ENCODE results near the gene MCEMP1. TPM values are rescaled to one million over a fixed set of nuclear protein-coding genes. Genes with fewer than 3 reads are reported as not detected.
A peak's percentile ranks its signal among the peaks of the same experiment; 100 is the strongest.

The MCEMP1 gene
- total RNA-seq, 3 donors from 2014 or later, result 1.0 to 2.4 TPM; not detected in 1

GRCh38 chr19:7704280-7705060 is 27.6 kb downstream of the MCEMP1 start:
- no peak overlapping the region for H3K27ac ChIP-seq
- no peak overlapping the region for H3K4me3 ChIP-seq
- H3K9me3 ChIP-seq, result no peaks in the 10 kb centered on the region
- intact Hi-C loops (cut with DNase I; ENCODE audit: low total_unique reads), result no loop called here
- no peak for DNase-seq (ENCODE audit: low spot score in 2 of 2)
- TF ChIP-seq POLR2AphosphoS5 (IDR thresholded peaks at IDR 0.05) (no peak), CTCF (IDR thresholded peaks at IDR 0.05) (no peak), POLR2A (IDR thresholded peaks at IDR 0.05) (no peak)
- H3K27me3 ChIP-seq, result peaks cover 0 to 30% of the 10 kb centered on the region in 2 donors
- no peaks in the 10 kb centered on the region for H3K36me3 ChIP-seq
- no peaks in the 10 kb centered on the region for H3K4me1 ChIP-seq

DNA sequence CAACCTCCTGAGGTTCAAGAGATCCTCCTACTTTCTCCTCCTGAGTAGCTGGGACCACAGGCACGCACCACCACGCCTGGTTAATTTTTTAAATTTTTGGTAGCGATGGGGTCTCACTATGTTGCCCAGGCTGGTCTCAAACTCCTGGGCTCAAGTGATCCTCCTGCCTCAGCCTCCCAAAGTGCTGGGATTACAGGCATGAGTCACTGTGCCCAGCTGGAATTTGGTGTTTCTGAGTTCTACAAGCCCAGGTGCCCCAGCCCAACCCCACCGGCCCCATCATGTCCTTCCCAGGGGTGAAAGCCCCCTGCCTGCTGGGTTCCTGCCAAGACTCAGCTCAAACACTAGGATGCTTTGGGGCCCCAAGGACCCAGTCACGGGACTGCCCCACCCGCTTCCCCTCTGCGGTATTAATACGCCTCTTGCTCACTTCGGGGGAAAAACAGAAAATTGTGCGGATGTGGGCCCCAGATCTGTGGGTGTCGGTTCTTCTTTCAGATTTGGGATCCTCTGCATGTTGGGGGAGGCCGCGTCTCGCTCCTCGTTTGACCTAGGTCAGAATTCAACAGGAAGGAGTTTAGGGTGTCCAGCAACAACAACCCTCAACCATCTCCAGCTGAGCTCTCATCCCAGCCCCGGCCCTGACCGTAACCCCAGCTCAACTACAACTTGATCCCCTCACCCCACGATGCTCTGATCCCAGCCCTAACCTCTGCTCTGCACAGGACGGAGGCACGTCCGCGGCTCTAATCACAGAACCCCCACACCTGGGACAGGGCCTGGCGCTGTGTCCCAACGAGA is 28.7 kb downstream of the MCEMP1 start:
- DNase-seq (ENCODE audit: low spot score in 2 of 2), result peak in 1 of 2 donors; percentile 18
- TF ChIP-seq POLR2A (IDR thresholded peaks at IDR 0.05) (no peak), CTCF (IDR thresholded peaks at IDR 0.05) (no peak), POLR2AphosphoS5 (IDR thresholded peaks at IDR 0.05) (no peak)
- H3K9me3 ChIP-seq, result no peaks in the 10 kb centered on the region
- peak overlapping the region in 1 of 2 donors; percentile 43 for H3K27ac ChIP-seq
- H3K4me1 ChIP-seq, result no peaks in the 10 kb centered on the region
- H3K36me3 ChIP-seq, result no peaks in the 10 kb centered on the region
- H3K27me3 ChIP-seq, result peaks cover 0 to 21% of the 10 kb centered on the region in 2 donors
- H3K4me3 ChIP-seq, result no peak overlapping the region
- intact Hi-C loops (cut with DNase I; ENCODE audit: low total_unique reads), result no loop called here

- no peak overlapping the region for H3K4me3 ChIP-seq
- peaks cover 0 to 13% of the 10 kb centered on the region in 2 donors for H3K27me3 ChIP-seq
These were observed 29.5 kb downstream of the MCEMP1 start for GRCh38 chr19:7706188-7706954.

GRCh38 chr19:7706955-7707456 is 30.1 kb downstream of the MCEMP1 start:
- H3K27ac ChIP-seq, result no peak overlapping the region
- H3K27me3 ChIP-seq, result peaks cover 0 to 13% of the 10 kb centered on the region in 2 donors
- intact Hi-C loops (cut with DNase I; ENCODE audit: low total_unique reads), result no loop called here

More at GRCh38 chr19:7706188-7706954, 29.5 kb downstream of the MCEMP1 start:
- Histone ChIP-seq H3K4me1 (no peaks in the 10 kb centered on the region), H3K36me3 (no peaks in the 10 kb centered on the region), H3K9me3 (no peaks in the 10 kb centered on the region), H3K27ac (peak overlapping the region in 1 of 2 donors; percentile 43)
- DNase-seq (ENCODE audit: low spot score in 2 of 2), result no peak
- TF ChIP-seq CTCF (IDR thresholded peaks at IDR 0.05) (no peak), POLR2A (IDR thresholded peaks at IDR 0.05) (no peak), POLR2AphosphoS5 (IDR thresholded peaks at IDR 0.05) (no peak)
- intact Hi-C loops (cut with DNase I; ENCODE audit: low total_unique reads), result no loop called here

More at GRCh38 chr19:7706955-7707456, 30.1 kb downstream of the MCEMP1 start:
- Histone ChIP-seq H3K4me3 (no peak overlapping the region), H3K4me1 (no peaks in the 10 kb centered on the region), H3K36me3 (no peaks in the 10 kb centered on the region), H3K9me3 (no peaks in the 10 kb centered on the region)
- no peak for DNase-seq (ENCODE audit: low spot score in 2 of 2)
- no peak for TF ChIP-seq POLR2A (IDR thresholded peaks at IDR 0.05)
- TF ChIP-seq CTCF (IDR thresholded peaks at IDR 0.05), result no peak
- TF ChIP-seq POLR2AphosphoS5 (IDR thresholded peaks at IDR 0.05), result no peak

All from breast epithelium (tissue), 4 donors.